Measurements from ENCODE around the gene CYP26B1.

DNA sequence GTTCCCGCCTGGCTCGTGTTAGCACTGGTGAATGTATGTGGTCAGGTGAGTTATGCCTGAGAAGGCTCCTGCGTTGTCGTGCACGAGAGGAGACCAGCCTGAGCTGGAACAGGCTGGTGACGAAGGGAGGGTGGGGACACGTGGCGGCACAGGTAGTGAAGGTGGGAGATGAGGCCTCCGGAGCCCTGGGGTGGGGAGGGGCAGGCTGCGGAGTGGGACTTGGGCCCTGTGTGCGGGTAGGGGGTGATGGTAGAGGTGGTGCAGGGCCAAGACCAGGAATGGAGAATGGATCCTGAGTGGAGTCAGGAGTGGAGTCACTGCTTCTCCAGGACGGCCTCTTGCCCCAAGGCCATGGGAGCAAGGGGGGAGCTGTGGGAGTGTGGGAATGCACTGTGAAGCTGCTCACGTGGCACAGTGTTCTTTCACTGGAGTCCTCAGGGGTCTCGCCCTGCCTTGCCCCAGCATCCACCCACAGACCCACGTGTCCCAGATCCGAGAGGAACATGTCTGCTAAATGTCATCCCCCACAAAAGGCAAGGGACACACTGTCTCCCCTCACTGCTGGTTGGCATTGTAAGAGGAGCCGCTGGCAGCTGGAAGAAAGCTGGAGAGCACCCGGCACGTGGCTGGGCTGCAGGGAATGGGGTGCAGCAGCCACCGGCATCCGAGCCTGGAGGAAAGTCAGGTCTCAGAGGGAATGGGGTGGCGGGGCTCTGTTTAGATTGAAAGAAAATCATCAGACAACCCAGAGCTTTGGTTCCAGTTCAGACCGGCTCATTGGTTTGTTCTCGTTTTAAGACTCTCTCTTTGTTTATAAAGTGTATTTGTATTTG lies 63.7 kb downstream of the CYP26B1 start:
- TF ChIP-seq, protein P1, sequence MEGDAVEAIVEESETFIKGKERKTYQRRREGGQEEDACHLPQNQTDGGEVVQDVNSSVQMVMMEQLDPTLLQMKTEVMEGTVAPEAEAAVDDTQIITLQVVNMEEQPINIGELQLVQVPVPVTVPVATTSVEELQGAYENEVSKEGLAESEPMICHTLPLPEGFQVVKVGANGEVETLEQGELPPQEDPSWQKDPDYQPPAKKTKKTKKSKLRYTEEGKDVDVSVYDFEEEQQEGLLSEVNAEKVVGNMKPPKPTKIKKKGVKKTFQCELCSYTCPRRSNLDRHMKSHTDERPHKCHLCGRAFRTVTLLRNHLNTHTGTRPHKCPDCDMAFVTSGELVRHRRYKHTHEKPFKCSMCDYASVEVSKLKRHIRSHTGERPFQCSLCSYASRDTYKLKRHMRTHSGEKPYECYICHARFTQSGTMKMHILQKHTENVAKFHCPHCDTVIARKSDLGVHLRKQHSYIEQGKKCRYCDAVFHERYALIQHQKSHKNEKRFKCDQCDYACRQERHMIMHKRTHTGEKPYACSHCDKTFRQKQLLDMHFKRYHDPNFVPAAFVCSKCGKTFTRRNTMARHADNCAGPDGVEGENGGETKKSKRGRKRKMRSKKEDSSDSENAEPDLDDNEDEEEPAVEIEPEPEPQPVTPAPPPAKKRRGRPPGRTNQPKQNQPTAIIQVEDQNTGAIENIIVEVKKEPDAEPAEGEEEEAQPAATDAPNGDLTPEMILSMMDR (IDR thresholded peaks at IDR 0.05; ENCODE audit: extremely low read depth in 1 of 2, insufficient read depth in 1 of 2, low read depth in 1 of 2, low read length in 2 of 2) = no peak
- TF ChIP-seq POLR2AphosphoS5 (IDR thresholded peaks at IDR 0.05; ENCODE audit: insufficient read depth, low read depth, low read length) (no peak), EZH2 (IDR thresholded peaks at IDR 0.05; ENCODE audit: borderline replicate concordance, low read depth, low read length, severe bottlenecking) (no peak), POLR2A (IDR thresholded peaks at IDR 0.05; ENCODE audit: low read depth, low read length) (no peak), FOS (IDR thresholded peaks at IDR 0.05; ENCODE audit: borderline replicate concordance, insufficient read depth, low read length) (no peak), MYC (IDR thresholded peaks at IDR 0.05; ENCODE audit: low read depth, low read length) (no peak), GATA2 (IDR thresholded peaks at IDR 0.05; ENCODE audit: insufficient read depth, insufficient read length, low read depth, low read length) (no peak)
- TF ChIP-seq, protein P2, sequence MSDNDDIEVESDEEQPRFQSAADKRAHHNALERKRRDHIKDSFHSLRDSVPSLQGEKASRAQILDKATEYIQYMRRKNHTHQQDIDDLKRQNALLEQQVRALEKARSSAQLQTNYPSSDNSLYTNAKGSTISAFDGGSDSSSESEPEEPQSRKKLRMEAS (IDR thresholded peaks at IDR 0.05; ENCODE audit: insufficient read depth, insufficient read length) = no peak
